HCT116 (cell line): ENCODE results near the gene UBE3C.

Experiments
- CEBPB ChIP-seq: IDR thresholded peaks from 2 replicates; pipeline ENCODE4 v1.6.1; 2012; ENCODE audit warnings: low read depth
- CTCF ChIP-seq, 3 experiments: fragments of 200-600 bp in 1 of 3; sonication (generic) in 1 of 3; IDR thresholded peaks in 2 of 3; conservative IDR thresholded peaks in 1 of 3; 2 replicates each; pipeline ENCODE4 v1.5.1; 2012 to 2017; ENCODE audit warnings: low read depth in 2 of 3, low read length in 2 of 3, antibody characterized with exemption in 1 of 3, borderline replicate concordance in 1 of 3, control low read depth in 1 of 3, mild to moderate bottlenecking in 1 of 3, mixed read lengths in 1 of 3, mixed run types in 1 of 3, moderate library complexity in 1 of 3; ENCODE audit not compliant: insufficient read depth in 1 of 3
- EGR1 ChIP-seq: IDR thresholded peaks from 2 replicates; pipeline ENCODE4 v1.6.1; 2012; ENCODE audit warnings: low read depth
- EZH2 ChIP-seq: fragments of 200-600 bp; sonication (generic); IDR thresholded peaks from 2 replicates; pipeline ENCODE4 v1.6.1; 2017; ENCODE audit warnings: antibody characterized with exemption, mixed run types
- JUND ChIP-seq: IDR thresholded peaks from 2 replicates; pipeline ENCODE4 v1.6.1; 2012
- MAX ChIP-seq: IDR thresholded peaks from 2 replicates; pipeline ENCODE4 v1.6.1; 2012
- POLR2A ChIP-seq: IDR thresholded peaks from 2 replicates; pipeline ENCODE4 v1.7.0; 2011; ENCODE audit warnings: borderline replicate concordance; ENCODE audit not compliant: insufficient read depth, insufficient read length; ENCODE audit errors: extremely low read depth
- POLR2AphosphoS5 ChIP-seq: IDR thresholded peaks from 2 replicates; pipeline ENCODE4 v1.6.1; 2011; ENCODE audit warnings: mild to moderate bottlenecking, low read depth, low read length, moderate library complexity
- RAD21 ChIP-seq: IDR thresholded peaks from 2 replicates; pipeline ENCODE4 v1.6.1; 2012; ENCODE audit warnings: low read depth, mild to moderate bottlenecking
- REST ChIP-seq: IDR thresholded peaks from 2 replicates; pipeline ENCODE4 v1.6.1; 2012; ENCODE audit warnings: low read depth
- SP1 ChIP-seq: IDR thresholded peaks from 2 replicates; pipeline ENCODE4 v1.6.1; 2012; ENCODE audit warnings: low read depth
- SRF ChIP-seq: IDR thresholded peaks from 2 replicates; pipeline ENCODE4 v1.6.1; 2012; ENCODE audit warnings: low read depth

- TF ChIP-seq CTCF (IDR thresholded peaks at IDR 0.05 in 2 of 3, conservative IDR thresholded peaks at IDR 0.05 in 1 of 3; ENCODE audit: borderline replicate concordance in 1 of 3, insufficient read depth in 1 of 3, low read depth in 2 of 3, low read length in 2 of 3) = no peak
- no peak for TF ChIP-seq POLR2AphosphoS5
- no peak for TF ChIP-seq EGR1
- no peak for TF ChIP-seq MAX
- TF ChIP-seq SRF = no peak
- no peak for TF ChIP-seq RAD21
- TF ChIP-seq REST = no peak
- TF ChIP-seq EZH2 = no peak
- no peak for TF ChIP-seq CEBPB
- no peak for TF ChIP-seq JUND
- TF ChIP-seq POLR2A = no peak
- no peak for TF ChIP-seq SP1
Observed at GRCh38 chr7:157089100-157089610, 49.6 kb upstream of the UBE3C start.
